Endothelial cell (in vitro differentiated cells): ENCODE results near the gene CEBPZOS. TPM values are rescaled to one million over a fixed set of nuclear protein-coding genes. Genes with fewer than 3 reads are reported as not detected.
A peak's percentile ranks its signal among the peaks of the same experiment; 100 is the strongest.
"Not testable (repeated sequence)": the region's sequence is repeated elsewhere in the genome, so short reads cannot be mapped to it uniquely, and the experiment has no call there.

ENCODE experiments used
- DNase-seq: peaks from one replicate; pipeline ENCODE4 v3.0.0; 2021; ENCODE audit warnings: low spot score
- H3K27ac Mint-ChIP-seq: one replicate; pipeline ENCODE4 v1.8.0; 2021; ENCODE audit warnings: mixed read lengths, inconsistent platforms; ENCODE audit not compliant: unreplicated experiment
- H3K27me3 Mint-ChIP-seq: one replicate; pipeline ENCODE4 v1.8.0; 2021; ENCODE audit warnings: mild to moderate bottlenecking, moderate library complexity, mixed read lengths, inconsistent platforms; ENCODE audit not compliant: unreplicated experiment
- H3K36me3 Mint-ChIP-seq: one replicate; pipeline ENCODE4 v1.8.0; 2021; ENCODE audit warnings: mild to moderate bottlenecking, low read depth, mixed read lengths, inconsistent platforms; ENCODE audit not compliant: unreplicated experiment
- H3K4me1 Mint-ChIP-seq: one replicate; pipeline ENCODE4 v1.8.0; 2021; ENCODE audit warnings: mild to moderate bottlenecking, mixed read lengths, inconsistent platforms; ENCODE audit not compliant: unreplicated experiment
- H3K4me3 Mint-ChIP-seq: one replicate; pipeline ENCODE4 v1.8.0; 2021; ENCODE audit warnings: mild to moderate bottlenecking, mixed read lengths, inconsistent platforms; ENCODE audit not compliant: unreplicated experiment
- H3K9me3 Mint-ChIP-seq: one replicate; pipeline ENCODE4 v1.8.0; 2021; ENCODE audit warnings: mixed read lengths, inconsistent platforms; ENCODE audit not compliant: unreplicated experiment
- CTCF ChIP-seq: fragments of 200-600 bp; sonication (generic); IDR thresholded peaks from one replicate; pipeline ENCODE4 v1.5.0; 2021; ENCODE audit warnings: antibody characterized with exemption; ENCODE audit not compliant: unreplicated experiment
- total RNA-seq: library from RNA; stranded (reverse); fragmentation: NEBNext Ultra II Directional; extraction: Animal tissue kit (Norgen Biotek cat#: 25700); gene quantifications from one replicate; pipeline ENCODE4 v1.2.1, GENCODE V29; 2021; ENCODE audit not compliant: unreplicated experiment

The CEBPZOS gene
- total RNA-seq, 1 donor from 2014 or later = 18.5 TPM

GRCh38 chr2:37205689-37206341 is 9.5 kb downstream of the CEBPZOS start:
- Mint-ChIP-seq H3K4me3 (peak overlapping the region; percentile 68), H3K27ac (no peak overlapping the region), H3K4me1 (no peaks in the 10 kb centered on the region), H3K36me3 (peaks cover 78% of the 10 kb centered on the region), H3K27me3 (no peaks in the 10 kb centered on the region), H3K9me3 (no peaks in the 10 kb centered on the region)
- TF ChIP-seq CTCF = no peak
- no peak for DNase-seq

GRCh38 chr2:37206760-37207159 is 10.5 kb downstream of the CEBPZOS start:
- Mint-ChIP-seq H3K4me3 (peak overlapping the region; percentile 57), H3K36me3 (peaks cover 86% of the 10 kb centered on the region)
- H3K9me3 Mint-ChIP-seq, DNase-seq, H3K27ac Mint-ChIP-seq, H3K27me3 Mint-ChIP-seq, H3K4me1 Mint-ChIP-seq: not testable (repeated sequence)

- Mint-ChIP-seq H3K27ac (no peak overlapping the region), H3K36me3 (peaks cover 61% of the 10 kb centered on the region), H3K9me3 (no peaks in the 10 kb centered on the region), H3K4me3 (peak overlapping the region; percentile 49), H3K27me3 (no peaks in the 10 kb centered on the region), H3K4me1 (no peaks in the 10 kb centered on the region)
- TF ChIP-seq CTCF = no peak
- DNase-seq = no peak
These were observed 14.9 kb downstream of the CEBPZOS start for GRCh38 chr2:37211212-37211611.

- H3K36me3 Mint-ChIP-seq = peaks cover 56% of the 10 kb centered on the region
- H3K27me3 Mint-ChIP-seq = no peaks in the 10 kb centered on the region
- no peaks in the 10 kb centered on the region for H3K4me1 Mint-ChIP-seq
- H3K9me3 Mint-ChIP-seq = no peaks in the 10 kb centered on the region
- no peak for TF ChIP-seq CTCF
- DNase-seq = no peak
- no peak overlapping the region for H3K27ac Mint-ChIP-seq
- no peak overlapping the region for H3K4me3 Mint-ChIP-seq
These were observed 15.6 kb downstream of the CEBPZOS start for GRCh38 chr2:37211939-37212338.

GRCh38 chr2:37215250-37215649 is 19.0 kb downstream of the CEBPZOS start:
- no peaks in the 10 kb centered on the region for H3K4me1 Mint-ChIP-seq
- no peak for TF ChIP-seq CTCF
- no peaks in the 10 kb centered on the region for H3K9me3 Mint-ChIP-seq
- peaks cover 27% of the 10 kb centered on the region for H3K36me3 Mint-ChIP-seq
- no peak for DNase-seq
- no peak overlapping the region for H3K4me3 Mint-ChIP-seq
- no peak overlapping the region for H3K27ac Mint-ChIP-seq
- no peaks in the 10 kb centered on the region for H3K27me3 Mint-ChIP-seq
